Astrocyte (in vitro differentiated cells and primary cell): ENCODE data around the gene CTAG1A. TPM values are rescaled to one million over a fixed set of nuclear protein-coding genes. Genes with fewer than 3 reads are reported as not detected.

Experiments
- DNase-seq: peaks from one replicate; pipeline ENCODE4 v3.0.0-alpha.2; 2010; ENCODE audit warnings: low read depth
- FAIRE-seq: peaks from 2 replicates; lab custom pipeline; 2011; peaks lifted over from hg19 to GRCh38; lab: Jason Lieb, UNC
- H2AFZ ChIP-seq: 2 replicates; pipeline ENCODE4 v1.6.0; 2012; ENCODE audit warnings: low read depth, low read length, inconsistent platforms
- H3K27ac ChIP-seq: 2 replicates; pipeline ENCODE4 v1.5.1; 2011; ENCODE audit warnings: low read depth, low read length, inconsistent platforms
- H3K27me3 ChIP-seq: 2 replicates; pipeline ENCODE4 v1.6.0; 2011; ENCODE audit warnings: low read length, inconsistent platforms; ENCODE audit not compliant: insufficient read depth
- H3K36me3 ChIP-seq: 2 replicates; pipeline ENCODE4 v1.5.1; 2011; ENCODE audit warnings: low read length, inconsistent platforms; ENCODE audit not compliant: insufficient read depth
- H3K4me1 ChIP-seq: 2 replicates; pipeline ENCODE4 v1.5.1; 2011; ENCODE audit warnings: low read length, inconsistent platforms; ENCODE audit not compliant: insufficient read depth
- H3K4me2 ChIP-seq: 2 replicates; pipeline ENCODE4 v1.6.0; 2012; ENCODE audit warnings: low read length, inconsistent platforms
- H3K4me3 ChIP-seq: 2 replicates; pipeline ENCODE4 v1.5.1; 2011; ENCODE audit warnings: low read depth, mild to moderate bottlenecking, low read length, inconsistent platforms; ENCODE audit not compliant: insufficient read depth
- H3K79me2 ChIP-seq: 2 replicates; pipeline ENCODE4 v1.6.0; 2012; ENCODE audit warnings: mild to moderate bottlenecking, low read length, inconsistent platforms; ENCODE audit not compliant: insufficient read depth
- H3K9ac ChIP-seq: 2 replicates; pipeline ENCODE4 v1.6.0; 2012; ENCODE audit warnings: mild to moderate bottlenecking, low read length, inconsistent platforms
- H3K9me3 ChIP-seq: 2 replicates; pipeline ENCODE4 v1.5.1; 2012; ENCODE audit warnings: low read depth, mild to moderate bottlenecking, low read length, inconsistent platforms; ENCODE audit not compliant: insufficient read depth
- H4K20me1 ChIP-seq: 2 replicates; pipeline ENCODE4 v1.6.0; 2012; ENCODE audit warnings: low read length, inconsistent platforms; ENCODE audit not compliant: insufficient read depth
- H3K27ac Mint-ChIP-seq: one replicate; pipeline ENCODE4 v1.8.0; 2021; ENCODE audit warnings: mild to moderate bottlenecking, mixed read lengths; ENCODE audit not compliant: unreplicated experiment
- H3K27me3 Mint-ChIP-seq: one replicate; pipeline ENCODE4 v1.8.0; 2021; ENCODE audit warnings: low read depth, mixed read lengths; ENCODE audit not compliant: unreplicated experiment
- H3K36me3 Mint-ChIP-seq: one replicate; pipeline ENCODE4 v1.8.0; 2021; ENCODE audit warnings: low read depth, mixed read lengths; ENCODE audit not compliant: unreplicated experiment
- H3K4me1 Mint-ChIP-seq: one replicate; pipeline ENCODE4 v1.8.0; 2021; ENCODE audit warnings: low read depth, mixed read lengths; ENCODE audit not compliant: unreplicated experiment
- H3K4me3 Mint-ChIP-seq: one replicate; pipeline ENCODE4 v1.8.0; 2021; ENCODE audit warnings: mild to moderate bottlenecking, moderate library complexity, mixed read lengths; ENCODE audit not compliant: unreplicated experiment
- H3K9me3 Mint-ChIP-seq: one replicate; pipeline ENCODE4 v1.8.0; 2021; ENCODE audit warnings: mild to moderate bottlenecking, mixed read lengths; ENCODE audit not compliant: unreplicated experiment
- EZH2 ChIP-seq: IDR thresholded peaks from 2 replicates; pipeline ENCODE4 v1.6.1; 2012; ENCODE audit warnings: mild to moderate bottlenecking, low read length, inconsistent platforms; ENCODE audit not compliant: insufficient read depth
- total RNA-seq: library from RNA; stranded (reverse); gene quantifications from 2 replicates; pipeline ENCODE4 v1.2.1, GENCODE V29; 2021
- TF ChIP-seq, protein P1 (sequence below): IDR thresholded peaks from 2 replicates; pipeline ENCODE4 v1.5.1; 2011; ENCODE audit warnings: low read depth, mild to moderate bottlenecking, inconsistent platforms, low read length, moderate library complexity; ENCODE audit not compliant: insufficient read depth

The CTAG1A gene
- total RNA-seq, 1 donor from 2014 or later = not detected

DNA sequence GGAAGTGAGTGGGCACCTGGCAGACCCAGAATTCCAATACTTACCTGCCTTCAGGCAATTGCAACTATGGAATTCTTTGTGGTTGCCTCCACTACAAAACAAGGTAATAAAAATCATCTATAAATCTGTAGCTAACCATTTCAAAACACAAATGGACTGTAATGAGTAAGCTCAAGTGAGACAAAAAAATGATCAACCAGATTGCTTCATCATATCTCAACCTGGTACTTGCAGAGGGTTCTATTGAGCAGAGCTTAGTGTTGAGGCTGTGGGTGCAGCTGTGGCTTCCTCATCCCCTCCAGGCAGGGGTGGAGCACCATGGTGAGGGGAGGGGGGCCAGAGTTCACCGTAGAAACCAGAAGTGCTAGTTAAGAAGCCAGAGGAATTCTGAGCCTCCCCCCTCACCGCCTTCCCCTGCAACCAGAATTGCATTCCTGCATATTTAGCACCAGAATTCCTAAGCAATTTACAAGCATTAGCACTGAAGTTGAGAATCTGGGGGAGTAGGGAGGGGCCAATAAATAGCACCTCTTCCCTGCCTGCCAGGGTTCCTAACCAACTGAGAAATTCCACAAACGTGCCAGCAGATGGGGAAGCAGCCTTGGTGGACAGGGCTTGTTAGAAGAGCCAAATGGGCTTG is 11.5 kb downstream of the CTAG1A start:
- Histone ChIP-seq H3K4me2 (peak overlapping the region; percentile 29), H3K27me3 (no peaks in the 10 kb centered on the region), H3K27ac (no peak overlapping the region), H3K4me3 (no peak overlapping the region), H3K9me3 (no peaks in the 10 kb centered on the region), H3K79me2 (no peaks in the 10 kb centered on the region), H3K36me3 (no peaks in the 10 kb centered on the region), H3K4me1 (peaks cover 16% of the 10 kb centered on the region), H3K9ac (no peak overlapping the region), H4K20me1 (no peaks in the 10 kb centered on the region), H2AFZ (no peak overlapping the region)
- peaks cover 11% of the 10 kb centered on the region for H3K9me3 Mint-ChIP-seq
- H3K36me3 Mint-ChIP-seq = no peaks in the 10 kb centered on the region
- no peak for TF ChIP-seq EZH2
- TF ChIP-seq, protein P1, sequence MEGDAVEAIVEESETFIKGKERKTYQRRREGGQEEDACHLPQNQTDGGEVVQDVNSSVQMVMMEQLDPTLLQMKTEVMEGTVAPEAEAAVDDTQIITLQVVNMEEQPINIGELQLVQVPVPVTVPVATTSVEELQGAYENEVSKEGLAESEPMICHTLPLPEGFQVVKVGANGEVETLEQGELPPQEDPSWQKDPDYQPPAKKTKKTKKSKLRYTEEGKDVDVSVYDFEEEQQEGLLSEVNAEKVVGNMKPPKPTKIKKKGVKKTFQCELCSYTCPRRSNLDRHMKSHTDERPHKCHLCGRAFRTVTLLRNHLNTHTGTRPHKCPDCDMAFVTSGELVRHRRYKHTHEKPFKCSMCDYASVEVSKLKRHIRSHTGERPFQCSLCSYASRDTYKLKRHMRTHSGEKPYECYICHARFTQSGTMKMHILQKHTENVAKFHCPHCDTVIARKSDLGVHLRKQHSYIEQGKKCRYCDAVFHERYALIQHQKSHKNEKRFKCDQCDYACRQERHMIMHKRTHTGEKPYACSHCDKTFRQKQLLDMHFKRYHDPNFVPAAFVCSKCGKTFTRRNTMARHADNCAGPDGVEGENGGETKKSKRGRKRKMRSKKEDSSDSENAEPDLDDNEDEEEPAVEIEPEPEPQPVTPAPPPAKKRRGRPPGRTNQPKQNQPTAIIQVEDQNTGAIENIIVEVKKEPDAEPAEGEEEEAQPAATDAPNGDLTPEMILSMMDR = no peak
- peak overlapping the region; percentile 34 for H3K27ac Mint-ChIP-seq
- no peaks in the 10 kb centered on the region for H3K27me3 Mint-ChIP-seq
- peaks cover 27% of the 10 kb centered on the region for H3K4me1 Mint-ChIP-seq
- DNase-seq (peak; percentile 93), FAIRE-seq (peak; percentile 89)
- no peak overlapping the region for H3K4me3 Mint-ChIP-seq

DNA sequence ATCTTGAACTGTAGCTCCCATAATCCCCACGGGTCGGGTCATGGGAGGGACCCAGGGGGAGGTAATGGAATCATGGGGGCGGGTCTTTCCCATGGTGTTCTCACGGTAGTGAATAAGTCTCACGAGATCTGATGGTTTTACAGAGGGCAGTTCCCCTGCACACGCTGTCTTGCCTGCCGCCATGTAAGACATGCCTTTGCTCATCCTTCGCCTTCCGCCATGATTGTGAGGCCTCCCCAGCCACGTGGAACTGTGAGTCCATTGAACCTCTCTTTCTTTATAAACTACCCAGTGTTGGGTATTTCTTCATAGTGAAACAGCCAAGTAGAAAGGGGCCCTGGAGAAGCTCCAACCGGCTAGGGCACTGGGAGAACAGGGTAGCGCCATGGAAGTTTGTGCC is 12.3 kb downstream of the CTAG1A start:
- no peaks in the 10 kb centered on the region for H3K27me3 Mint-ChIP-seq
- no peak for DNase-seq
- peaks cover 16% of the 10 kb centered on the region for H3K4me1 ChIP-seq
- no peak overlapping the region for H2AFZ ChIP-seq
- no peak for TF ChIP-seq EZH2
- TF ChIP-seq, protein P1 = no peak
- no peak overlapping the region for H3K9ac ChIP-seq
- H3K9me3 Mint-ChIP-seq = peaks cover 9% of the 10 kb centered on the region
- peak overlapping the region; percentile 91 for H3K27ac Mint-ChIP-seq
- no peaks in the 10 kb centered on the region for H3K36me3 ChIP-seq
- no peaks in the 10 kb centered on the region for H3K27me3 ChIP-seq
- peaks cover 30% of the 10 kb centered on the region for H3K4me1 Mint-ChIP-seq
- no peaks in the 10 kb centered on the region for H3K9me3 ChIP-seq
- FAIRE-seq = peak; percentile 17
- H3K27ac ChIP-seq = no peak overlapping the region
- H4K20me1 ChIP-seq = no peaks in the 10 kb centered on the region
- H3K79me2 ChIP-seq = no peaks in the 10 kb centered on the region
- H3K4me3 ChIP-seq = no peak overlapping the region
- no peaks in the 10 kb centered on the region for H3K36me3 Mint-ChIP-seq
- no peak overlapping the region for H3K4me2 ChIP-seq
- H3K4me3 Mint-ChIP-seq = no peak overlapping the region

DNA sequence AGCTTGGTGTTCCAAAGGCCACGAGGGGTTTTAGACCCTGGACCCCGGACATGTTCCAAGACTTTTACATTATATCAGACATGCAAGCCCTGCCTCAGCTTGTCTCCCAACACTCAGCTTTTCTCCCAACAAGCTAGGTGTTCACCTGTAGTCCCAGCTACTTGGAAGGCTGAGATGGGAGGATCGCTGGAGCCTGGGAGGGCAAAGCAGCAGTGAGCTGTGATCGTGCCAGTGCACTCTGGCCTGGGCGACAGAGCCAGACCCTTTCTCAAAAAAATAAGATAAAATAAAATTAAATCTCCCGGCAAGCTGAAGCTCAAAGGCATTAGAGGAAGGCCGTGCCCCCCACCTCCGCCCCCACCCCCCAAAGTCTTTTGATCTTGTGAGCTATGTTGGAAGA is 13.7 kb downstream of the CTAG1A start:
- H3K4me2 ChIP-seq = no peak overlapping the region

More for the DNA sequence above, 13.7 kb downstream of the CTAG1A start:
- peaks cover 16% of the 10 kb centered on the region for H3K4me1 ChIP-seq
- FAIRE-seq (no peak), DNase-seq (no peak)
- no peak overlapping the region for H3K9ac ChIP-seq
- no peak for TF ChIP-seq EZH2
- TF ChIP-seq, protein P1 = no peak
- no peak overlapping the region for H3K27ac ChIP-seq
- Mint-ChIP-seq H3K9me3 (peaks cover 6% of the 10 kb centered on the region), H3K4me1 (peaks cover 30% of the 10 kb centered on the region), H3K36me3 (no peaks in the 10 kb centered on the region), H3K4me3 (no peak overlapping the region), H3K27ac (peak overlapping the region; percentile 89), H3K27me3 (no peaks in the 10 kb centered on the region)
- H3K9me3 ChIP-seq = no peaks in the 10 kb centered on the region
- no peaks in the 10 kb centered on the region for H3K27me3 ChIP-seq
- H4K20me1 ChIP-seq = no peaks in the 10 kb centered on the region
- H3K4me3 ChIP-seq = no peak overlapping the region
- H3K79me2 ChIP-seq = no peaks in the 10 kb centered on the region
- H2AFZ ChIP-seq = no peak overlapping the region
- H3K36me3 ChIP-seq = no peaks in the 10 kb centered on the region
